Omental fat pad (tissue), 4 donors: ENCODE data around the gene SLC30A2. TPM values are rescaled to one million over a fixed set of nuclear protein-coding genes. Genes with fewer than 3 reads are reported as not detected.

Experiments
- ATAC-seq: fragments of 150-250 bp; one replicate; pipeline ENCODE4 v1.9.1; 2016; ENCODE audit warnings: mild to moderate bottlenecking, moderate library complexity; ENCODE audit not compliant: low FRiP score
- DNase-seq: peaks from one replicate; pipeline ENCODE4 v3.0.0-alpha.2; 2019; ENCODE audit warnings: low spot score
- CTCF ChIP-seq, 3 donors: fragments of 450-650 bp; IDR thresholded peaks; one replicate each; pipeline ENCODE4 v1.5.1; 2016 to 2017; ENCODE audit warnings: antibody characterized with exemption in 3 of 3, mild to moderate bottlenecking in 3 of 3, moderate library complexity in 2 of 3
- total RNA-seq, 4 donors: library from RNA; depleted of rRNA; stranded (reverse); fragments of >200 nt; gene quantifications; one replicate each; pipeline ENCODE4 v1.1.0, GENCODE V29; 2016

SLC30A2 gene
- total RNA-seq, 4 donors from 2014 or later: 0.36 to 1.7 TPM; not detected in 2

- DNase-seq: no peak
- no peak for TF ChIP-seq CTCF (IDR thresholded peaks at IDR 0.05)
- ATAC-seq: no peak
Measured at GRCh38 chr1:26029864-26030481, 15.9 kb downstream of the SLC30A2 start.

- no peak for ATAC-seq
- no peak for TF ChIP-seq CTCF (IDR thresholded peaks at IDR 0.05)
- no peak for DNase-seq
Measured at GRCh38 chr1:26029054-26029863, 16.7 kb downstream of the SLC30A2 start.

- ATAC-seq: no peak
- no peak for TF ChIP-seq CTCF (IDR thresholded peaks at IDR 0.05)
Measured at GRCh38 chr1:26028490-26028980, 17.4 kb downstream of the SLC30A2 start.

DNA sequence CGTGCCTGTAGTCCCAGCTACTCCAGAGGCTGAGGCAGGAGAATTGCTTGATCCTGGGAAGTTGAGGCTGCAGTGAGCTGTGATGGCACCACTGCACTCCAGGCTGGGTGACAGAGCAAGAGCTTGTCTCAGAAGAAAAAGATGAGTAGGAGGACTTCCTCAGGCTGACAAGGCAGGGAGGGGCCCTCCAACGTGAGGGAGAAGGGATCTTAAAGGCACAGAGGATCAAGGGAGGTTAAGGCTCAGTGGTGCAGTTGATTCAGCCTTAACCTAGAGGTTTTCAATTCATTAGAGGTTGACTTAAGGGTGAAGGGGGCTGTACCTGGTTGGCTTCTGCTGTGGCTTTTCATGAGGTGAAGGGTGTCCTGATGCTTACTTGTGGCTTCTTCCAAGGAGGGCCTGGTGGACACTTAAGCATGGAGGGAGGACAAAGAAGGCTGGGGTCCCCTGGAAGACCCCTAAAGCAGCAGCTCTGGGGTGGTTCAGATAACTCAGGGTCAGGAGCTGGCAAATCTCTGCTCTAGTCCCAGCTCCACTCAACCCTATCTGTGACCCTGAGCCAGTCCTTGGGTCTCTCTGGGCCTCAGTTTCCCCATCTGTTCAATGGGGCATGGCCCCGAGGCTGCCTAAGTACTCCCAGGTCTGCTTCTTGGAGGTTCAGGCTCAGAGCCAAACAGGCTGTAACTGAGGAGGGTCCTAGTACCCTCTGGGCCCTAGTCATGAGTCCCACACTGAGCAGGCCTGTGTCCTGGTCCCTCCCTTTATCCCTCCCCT lies 18.0 kb downstream of the SLC30A2 start:
- DNase-seq (no peak), ATAC-seq (no peak)
- TF ChIP-seq CTCF (IDR thresholded peaks at IDR 0.05): no peak

More at GRCh38 chr1:26028490-26028980, 17.4 kb downstream of the SLC30A2 start:
- no peak for DNase-seq

GRCh38 chr1:26025517-26025916 lies 20.4 kb downstream of the SLC30A2 start:
- ATAC-seq (no peak), DNase-seq (no peak)
- no peak for TF ChIP-seq CTCF (IDR thresholded peaks at IDR 0.05)

DNA sequence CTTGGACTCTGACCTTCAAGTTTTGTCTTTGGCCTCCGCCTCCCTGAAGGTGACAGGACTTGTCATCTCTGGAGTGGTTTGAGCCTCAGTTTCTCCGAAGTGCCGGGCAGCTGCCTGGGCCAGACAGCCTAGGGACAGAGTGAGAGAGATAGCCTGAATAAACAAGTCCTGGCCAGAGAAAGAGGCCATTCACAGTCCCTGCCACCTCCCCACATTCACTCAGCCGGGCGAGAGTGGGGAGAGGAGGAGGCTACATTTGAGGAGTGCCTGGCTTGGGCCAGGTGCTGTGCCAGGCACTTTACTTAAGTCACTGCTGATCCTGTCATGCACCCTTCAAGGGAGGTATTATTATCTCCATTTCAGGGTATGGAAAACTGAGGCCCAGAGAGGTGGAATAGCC lies 20.9 kb downstream of the SLC30A2 start:
- ATAC-seq: no peak

More for the DNA sequence above, 20.9 kb downstream of the SLC30A2 start:
- TF ChIP-seq CTCF (IDR thresholded peaks at IDR 0.05): no peak
- no peak for DNase-seq
